ENCODE measurements around the gene NOSIP.

Gene NOSIP

DNA sequence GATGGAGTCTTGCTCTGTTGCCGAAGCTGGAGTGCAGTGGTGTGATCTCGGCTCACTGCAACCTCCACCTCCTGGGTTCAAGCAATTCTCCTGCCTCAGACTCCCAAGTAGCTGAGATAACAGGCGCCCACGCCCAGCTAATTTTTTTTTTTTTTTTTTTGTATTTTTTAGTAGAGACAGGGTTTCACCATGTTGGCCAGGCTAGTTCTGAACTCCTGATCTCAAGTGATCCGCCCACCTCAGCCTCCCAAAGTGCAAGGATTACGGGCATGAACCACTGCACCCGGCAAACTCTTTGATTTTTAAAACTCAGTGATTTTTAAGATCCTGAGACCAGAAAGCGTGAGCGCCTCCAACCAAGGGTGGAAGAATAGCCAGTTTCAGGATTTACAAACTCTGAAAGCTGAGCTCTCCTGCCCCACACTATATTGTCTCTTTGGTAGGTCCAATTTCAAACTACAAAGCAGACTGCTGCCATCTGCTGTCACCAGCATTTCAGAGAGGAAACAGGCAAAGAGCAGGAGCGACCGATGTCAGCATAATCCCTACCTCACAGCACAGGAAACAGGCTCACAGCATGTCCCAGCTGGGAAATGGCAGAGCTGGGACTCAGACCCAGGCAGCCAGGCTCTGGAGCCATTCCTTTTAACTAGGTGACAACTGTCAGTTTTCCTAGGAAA is 9.2 kb downstream of the NOSIP start:
- no peak for DNase-seq (ENCODE audit: low spot score)

DNA sequence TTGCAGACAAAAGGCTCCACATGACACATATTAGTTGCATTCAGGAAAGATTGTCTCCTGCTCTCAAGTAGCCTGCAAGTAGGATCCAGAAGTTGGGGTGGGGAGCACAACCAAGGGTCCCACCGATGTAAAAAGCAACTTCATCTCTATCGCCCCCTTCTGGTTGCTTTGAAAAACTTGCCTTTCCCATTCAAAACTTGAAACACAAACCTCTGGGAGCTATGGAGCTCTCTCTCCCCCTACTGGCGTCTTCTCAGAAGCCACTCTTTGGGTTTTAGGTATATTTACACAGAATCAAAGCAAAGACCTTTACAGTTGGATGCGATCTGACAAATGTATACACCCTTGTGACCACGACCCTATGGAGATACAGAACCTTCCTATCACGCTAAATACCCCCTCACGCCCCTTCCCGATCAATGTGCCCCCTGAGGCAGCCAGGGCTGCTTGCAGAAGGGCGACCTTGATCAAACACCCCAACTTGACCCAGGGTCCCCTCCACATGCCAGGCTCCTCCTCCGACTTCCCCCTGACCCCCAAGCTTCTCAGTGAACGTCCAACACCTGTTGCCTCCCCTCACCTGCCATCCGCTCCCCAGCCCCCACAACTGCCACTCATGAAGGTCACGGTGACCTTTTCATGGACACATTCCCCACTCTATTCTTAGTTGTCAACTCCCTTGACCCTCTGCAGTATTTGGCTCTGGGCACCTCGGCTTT is 10.1 kb downstream of the NOSIP start:
- DNase-seq (ENCODE audit: low spot score): peak; percentile 85

DNA sequence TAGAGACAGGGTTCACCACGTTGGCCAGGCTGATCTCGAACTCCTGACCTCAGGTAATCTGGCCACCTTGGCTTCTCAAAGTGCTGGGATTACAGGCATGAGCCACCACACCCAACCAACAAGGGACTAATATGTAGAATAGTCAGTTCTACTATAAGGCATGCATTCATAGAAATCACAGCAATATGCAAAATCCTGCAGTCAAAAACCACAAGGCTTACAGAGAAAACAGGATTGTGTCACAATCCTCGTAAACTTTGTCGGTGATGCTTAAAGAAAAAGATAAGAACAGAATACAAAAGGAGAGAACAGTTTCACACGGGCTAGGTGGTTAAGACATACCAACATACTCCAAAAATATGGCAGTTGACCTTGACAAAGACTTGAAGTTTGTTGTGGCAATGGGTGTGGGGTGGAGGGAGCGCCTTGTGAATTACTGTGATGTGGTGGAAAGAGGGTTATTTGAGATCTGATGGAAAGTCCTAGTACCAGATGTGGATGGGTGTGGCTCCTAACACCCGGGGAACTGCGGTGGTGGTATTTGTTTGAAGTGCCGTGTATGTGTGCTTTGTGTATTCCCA is 12.4 kb downstream of the NOSIP start:
- DNase-seq (ENCODE audit: low spot score): peak; percentile 67

DNA sequence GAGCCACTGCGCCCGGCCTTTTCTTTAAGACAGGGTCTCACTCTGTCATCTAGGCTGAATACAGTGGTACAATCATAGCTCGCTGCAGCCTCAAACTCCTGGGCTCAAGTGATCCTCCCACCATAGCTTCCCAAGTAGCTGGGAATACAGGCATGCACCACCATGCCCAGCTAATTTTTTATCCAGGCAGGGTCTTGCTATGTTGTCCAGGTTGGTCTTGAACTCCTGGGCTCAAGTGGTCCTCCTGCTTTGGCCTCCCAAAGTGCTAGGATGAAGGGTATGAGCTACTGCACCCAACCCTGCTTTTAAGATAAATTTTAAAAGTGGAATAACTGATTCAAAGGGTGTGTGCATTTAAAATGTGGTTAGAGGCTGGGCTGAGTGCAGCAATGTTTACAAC is 14.1 kb downstream of the NOSIP start:
- DNase-seq (ENCODE audit: low spot score): no peak

DNA sequence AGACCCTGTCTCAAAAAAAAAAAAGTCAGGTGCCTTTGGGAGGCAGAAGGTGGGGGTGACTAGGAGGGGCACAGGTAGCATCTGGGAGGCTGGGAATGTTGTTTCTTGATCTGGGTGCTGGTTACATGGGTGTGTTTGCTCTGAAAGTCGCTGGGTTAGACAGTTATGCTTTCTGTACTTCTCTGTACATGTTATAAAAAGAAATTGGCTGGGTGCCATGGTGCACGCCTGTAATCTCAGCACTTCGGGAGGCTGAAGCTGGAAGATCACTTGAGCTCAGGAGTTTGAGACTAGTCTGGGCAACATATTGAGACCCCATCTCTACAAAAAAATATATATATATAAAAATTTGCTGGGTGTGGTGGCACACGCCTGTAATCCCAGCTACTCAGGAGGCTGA is 15.1 kb downstream of the NOSIP start:
- no peak for DNase-seq (ENCODE audit: low spot score)

DNA sequence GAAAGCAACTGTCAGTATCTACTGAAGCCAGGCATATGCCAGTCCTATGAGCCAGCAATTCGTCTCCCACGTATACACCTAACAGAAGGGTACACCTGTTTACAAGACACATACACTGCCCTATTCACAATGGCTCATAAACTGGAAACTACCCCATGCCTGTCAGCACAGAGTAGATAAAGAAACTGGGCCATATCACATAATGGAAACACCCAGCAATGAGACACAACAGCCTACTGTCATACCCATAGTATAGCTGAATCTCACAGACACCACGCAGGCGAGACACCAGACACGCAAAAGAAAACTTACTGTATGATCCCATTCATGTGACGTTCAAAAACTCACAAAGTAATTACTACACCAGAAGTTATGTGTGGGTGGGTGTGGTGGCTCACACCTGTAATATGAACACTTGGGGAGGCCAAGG is 15.7 kb downstream of the NOSIP start:
- no peak for DNase-seq (ENCODE audit: low spot score)

DNA sequence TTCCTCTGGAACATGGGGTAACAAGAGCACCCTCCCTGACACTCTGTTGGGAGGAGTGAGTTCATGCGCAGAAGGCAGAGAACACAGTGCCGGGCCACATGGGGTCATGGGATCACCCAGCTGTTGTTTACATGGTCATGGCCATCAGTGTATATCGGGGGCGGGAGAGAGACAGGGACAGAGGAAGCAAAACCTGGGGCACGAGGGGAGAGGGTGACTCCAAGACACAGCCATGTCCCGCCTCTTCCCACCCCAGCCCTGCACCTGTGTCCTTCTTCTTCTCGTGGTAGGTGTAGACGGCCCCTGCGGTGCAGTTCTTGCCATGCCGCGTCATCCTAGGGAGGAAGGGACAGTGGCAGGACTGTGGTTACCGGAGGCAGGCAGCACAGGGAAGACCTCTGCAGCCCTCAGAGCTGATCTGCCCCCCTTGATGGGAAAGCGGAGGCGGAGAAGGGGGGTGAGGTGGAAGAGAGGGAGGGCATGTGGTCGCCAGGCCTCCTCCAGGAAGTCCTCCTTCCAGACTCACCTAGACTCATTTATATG is 19.9 kb downstream of the NOSIP start:
- no peak for DNase-seq (ENCODE audit: low spot score)

DNA sequence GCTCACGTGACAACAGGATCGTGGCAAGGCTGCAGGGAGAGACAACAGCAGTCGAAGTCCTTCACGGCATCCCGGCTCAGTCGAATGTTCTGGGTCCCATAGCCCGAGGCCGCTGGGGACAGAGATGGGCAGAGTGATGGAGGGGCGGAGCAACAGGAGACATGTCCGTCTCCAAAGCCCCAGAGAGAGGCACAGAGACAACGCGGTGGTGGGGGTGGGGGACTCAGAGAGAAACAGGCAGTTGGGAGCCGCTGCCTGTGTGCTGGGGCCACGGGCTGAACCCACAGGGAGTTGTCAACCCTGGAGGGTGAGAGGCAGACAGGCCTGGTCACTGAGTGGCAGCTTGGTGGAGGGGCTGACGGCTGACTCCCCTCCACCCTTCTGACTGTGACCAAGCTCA is 20.4 kb downstream of the NOSIP start:
- no peak for DNase-seq (ENCODE audit: low spot score)

DNA sequence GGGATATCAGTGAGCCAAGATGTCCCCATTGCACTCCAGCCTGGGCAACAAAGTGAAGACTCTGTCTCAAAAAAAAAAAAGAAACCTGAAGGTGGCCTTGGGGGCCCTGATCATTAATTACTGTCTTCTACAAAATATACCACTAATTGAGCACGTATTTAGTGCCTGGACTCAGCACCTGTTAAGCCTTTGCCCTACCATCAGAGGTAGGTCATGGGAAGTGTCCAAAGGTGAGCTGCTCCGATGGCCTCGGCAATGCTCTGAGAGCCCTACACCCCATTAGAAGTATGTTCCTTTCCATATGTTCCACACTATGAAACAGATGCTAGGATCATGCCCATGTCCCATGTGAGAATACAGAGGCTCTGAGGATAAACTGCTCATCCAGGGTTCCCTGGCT is 20.9 kb downstream of the NOSIP start:
- no peak for DNase-seq (ENCODE audit: low spot score)

DNA sequence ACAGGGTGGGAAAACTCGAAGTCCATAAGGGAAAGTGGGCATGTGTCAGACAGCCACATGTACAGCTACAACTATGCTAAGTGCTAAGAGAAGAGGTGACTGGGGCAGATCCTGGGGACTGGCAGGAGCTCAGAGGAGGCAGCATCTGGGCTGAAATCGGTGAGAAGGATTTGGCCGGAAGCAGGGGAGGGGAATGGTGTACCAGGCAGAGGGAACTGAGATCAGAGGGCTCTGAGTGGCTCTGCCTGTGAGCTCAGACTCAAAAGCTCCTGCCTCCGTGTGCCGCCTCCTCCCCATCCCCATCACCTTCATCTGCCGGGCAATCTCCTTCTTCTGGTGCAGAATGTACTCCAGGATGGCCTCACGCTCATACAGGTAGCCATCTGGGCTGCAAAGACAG is 21.8 kb downstream of the NOSIP start:
- no peak for DNase-seq (ENCODE audit: low spot score)

DNA sequence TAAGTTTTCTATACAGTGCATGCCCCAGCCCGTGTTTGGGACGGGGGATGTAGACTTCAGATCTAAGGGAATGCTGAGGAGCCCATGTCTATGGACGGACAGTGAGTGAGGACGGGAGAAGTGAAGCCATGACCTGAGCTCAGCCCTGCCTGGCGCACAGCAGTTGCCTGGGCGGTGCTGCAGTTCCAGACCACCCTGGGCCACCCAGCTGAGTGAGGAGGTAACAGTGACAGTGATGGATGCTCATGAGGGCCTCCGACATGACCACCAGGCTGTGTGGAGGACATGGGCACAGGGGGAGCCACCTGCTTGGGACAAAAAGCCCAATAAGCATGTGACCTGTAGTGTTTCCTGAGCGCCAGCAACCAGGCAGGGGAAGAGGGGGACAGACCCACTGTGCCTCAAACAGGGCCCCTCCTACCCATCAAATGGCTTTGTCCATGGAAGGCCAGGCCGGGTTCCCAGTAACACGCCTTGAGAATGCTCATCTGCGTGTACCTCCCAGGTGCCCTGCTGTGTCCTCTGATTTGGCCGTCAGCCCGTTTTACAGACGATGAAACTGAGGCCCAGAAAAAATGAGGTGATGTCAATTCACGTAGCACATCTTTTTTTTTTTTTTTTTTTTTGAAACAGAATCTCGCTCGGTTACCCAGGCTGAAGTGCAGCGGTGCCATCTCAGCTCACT is 22.6 kb downstream of the NOSIP start:
- no peak for DNase-seq (ENCODE audit: low spot score)

DNA sequence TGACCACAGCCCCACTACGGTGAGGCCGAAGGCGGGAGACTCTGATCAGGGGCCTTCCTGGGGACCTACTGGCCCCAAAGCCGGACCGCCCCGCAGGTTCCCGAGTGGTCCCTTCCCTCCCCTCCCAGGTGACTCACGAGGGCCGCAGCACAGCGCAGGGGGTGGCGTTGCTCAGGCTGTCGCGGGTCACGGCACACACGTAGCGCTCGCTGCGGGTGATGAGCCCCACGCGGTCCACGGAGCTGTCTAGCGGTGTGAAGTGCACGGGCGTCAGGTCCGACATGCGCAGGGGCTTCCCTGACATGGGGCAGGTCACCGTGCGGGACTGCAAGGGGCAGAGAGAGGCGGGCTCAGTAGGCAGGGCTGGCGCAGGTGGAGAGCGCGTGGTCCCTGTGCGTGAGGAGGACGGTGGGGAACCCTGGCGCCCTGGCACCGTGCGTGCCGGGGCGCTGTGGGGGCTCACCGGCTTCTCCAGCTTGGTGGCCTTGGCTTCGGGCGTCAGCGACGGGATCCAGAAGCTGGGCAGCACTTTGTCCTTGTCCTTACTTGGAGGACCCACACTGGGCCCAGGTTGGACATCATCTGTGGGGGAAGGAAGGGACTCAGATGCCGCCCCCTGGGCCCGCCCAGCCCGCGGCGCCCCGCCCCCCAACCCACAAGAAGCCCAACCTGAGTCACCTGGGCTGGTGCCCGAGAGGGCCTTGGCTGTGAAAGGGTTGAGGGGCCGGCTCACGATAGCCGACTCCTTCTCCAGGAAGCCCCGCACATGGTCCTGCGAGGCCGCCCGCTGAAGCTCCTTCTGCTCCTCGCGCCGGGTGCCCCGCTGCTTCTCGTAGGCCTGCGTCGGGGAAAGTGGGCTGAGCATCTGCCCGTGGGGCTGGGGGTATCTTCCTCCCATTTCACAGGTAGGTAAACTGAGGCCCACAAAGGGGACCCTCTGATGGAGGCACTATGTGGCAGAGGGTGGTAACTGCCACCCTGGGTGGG is 23.7 kb downstream of the NOSIP start:
- no peak for DNase-seq (ENCODE audit: low spot score)

DNA sequence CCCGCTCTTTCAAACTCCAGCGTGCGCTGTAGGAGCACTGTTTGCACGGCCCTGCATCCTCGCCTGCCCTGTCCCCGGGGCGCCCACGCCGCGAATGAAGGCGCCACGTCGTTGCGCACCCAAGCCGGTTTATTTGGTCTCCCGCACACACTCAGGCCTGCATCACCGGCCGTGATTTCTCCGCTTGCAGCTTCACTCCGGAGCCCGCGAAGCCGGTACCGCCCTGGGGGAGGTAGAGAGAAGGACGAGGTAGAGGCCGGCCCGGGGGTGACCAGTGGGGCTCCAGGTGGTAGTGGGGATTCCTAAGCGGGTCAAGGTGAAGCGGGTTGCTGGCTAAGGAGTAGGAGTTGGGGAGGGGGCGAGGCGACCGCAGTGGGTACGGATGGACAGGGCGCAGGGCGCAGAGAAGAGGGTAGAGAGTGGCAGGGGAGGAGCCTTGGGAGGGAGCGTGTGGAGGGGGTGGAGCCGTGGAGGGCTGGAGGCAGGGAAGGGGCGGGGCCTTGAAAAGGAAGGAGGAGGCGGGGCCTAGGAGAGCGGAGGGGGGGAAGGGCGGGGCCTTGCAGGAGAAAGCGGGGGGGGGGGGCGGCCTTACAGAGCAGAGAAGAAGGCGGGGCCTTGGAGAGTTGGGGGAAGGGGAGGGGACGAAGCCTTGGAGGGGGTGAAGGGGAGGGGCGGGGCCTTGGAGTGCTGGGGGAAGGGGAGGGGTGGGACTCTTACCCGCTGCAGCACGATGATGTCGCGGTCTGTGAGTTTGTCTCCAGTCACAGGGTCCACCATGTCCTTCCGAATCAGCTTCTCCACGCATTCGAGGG is 24.6 kb downstream of the NOSIP start:
- DNase-seq (ENCODE audit: low spot score): peak; percentile 77

DNA sequence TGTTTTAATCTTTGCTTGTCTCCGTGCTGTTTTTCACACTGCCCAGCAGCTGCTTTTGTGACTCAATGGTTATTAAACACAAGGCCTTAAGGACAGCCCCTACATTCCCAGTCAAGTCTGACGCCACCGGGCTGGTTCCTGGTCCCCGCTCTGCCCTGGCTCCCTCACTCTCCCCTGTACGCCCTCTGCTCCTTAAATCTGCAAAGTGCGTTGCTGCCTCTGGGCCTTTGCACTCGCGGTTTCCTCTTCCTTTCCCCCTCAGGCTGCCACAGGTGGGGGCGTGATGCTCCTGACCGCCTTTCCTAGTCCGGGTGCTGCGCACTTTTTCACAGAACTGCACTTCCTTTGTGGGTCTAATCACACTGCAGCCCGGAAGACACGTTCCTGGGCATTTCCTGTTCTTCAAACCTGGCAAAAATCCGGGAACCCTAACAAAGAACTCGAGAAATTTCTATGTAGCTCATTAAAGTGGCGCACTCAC is 25.6 kb downstream of the NOSIP start:
- peak; percentile 72 for DNase-seq (ENCODE audit: low spot score)

DNA sequence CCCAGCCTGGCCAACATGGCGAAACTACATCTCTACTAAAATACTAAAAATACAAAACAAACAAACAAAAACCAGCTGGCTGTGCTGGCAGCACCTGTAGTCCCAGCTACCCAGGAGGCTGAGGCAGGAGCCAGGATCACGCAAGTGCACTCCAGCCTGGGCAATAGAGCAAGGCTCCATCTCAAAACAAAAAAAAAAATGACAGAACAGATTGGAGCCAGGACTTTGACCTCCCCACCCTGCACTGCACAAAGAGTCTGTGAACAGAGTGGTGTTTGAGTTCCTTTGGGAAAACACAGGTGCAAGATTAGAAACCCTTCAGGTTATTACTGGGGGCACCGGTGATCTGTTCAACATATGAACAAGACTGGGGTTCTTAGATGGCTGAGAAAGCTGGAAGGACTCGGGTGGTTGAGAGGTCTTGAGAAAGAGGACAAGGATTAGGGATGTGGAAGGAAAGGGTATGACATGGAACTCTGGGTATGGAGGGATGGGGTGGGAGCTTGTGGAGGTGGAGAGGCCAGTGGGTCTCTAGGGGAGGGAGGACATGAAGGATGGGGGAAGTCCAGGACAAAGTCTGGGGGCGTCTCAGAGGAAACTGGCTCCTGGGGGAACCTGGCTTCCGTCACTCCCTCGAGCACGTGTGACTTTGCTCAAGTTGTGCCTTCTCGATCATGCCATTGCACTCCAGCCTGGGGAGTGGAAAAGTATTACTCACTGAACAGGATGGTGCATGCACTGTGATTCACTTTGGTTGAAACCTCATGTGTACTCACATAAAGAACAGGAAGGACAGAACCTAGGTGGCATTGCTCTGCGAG is 26.7 kb downstream of the NOSIP start:
- peak; percentile 73 for DNase-seq (ENCODE audit: low spot score)

DNA sequence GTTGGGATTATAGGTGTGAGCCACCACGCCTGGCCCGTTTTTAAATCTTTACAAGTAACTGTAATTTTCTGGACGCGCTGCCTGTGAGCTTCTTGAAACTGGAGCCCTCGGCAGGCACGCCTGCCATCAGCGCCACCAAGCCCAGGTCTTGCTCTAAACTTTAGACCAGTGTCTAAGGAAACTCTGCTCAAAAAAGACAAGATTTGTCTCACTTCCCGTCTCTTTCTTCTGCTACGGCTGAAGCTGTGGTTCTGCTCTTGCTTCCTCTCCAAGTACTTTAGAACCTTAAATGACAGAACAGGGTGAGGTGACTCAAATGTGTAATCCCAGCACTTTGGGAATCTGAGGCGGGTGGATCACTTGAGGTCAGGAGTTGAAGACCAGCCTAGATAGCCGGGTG is 27.6 kb downstream of the NOSIP start:
- peak; percentile 64 for DNase-seq (ENCODE audit: low spot score)

DNA sequence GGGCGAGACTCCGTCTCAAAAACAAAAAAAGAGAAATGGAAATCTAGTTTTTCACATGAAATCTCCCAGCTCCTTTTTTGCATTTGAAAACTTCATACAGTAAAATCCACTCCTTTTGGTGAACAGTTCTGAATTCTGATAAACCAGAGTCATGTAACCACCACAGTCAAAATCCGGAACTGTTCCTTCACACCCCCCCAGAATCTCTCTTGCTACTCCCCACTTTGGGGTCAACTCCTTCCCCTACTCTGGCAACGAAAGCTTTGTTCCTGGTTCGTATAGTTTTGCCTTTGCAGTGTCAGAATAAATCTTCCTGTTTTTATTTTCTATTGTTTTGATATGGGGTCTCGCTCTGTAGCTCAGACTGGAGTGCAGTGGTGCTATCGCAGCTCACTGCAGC is 28.8 kb downstream of the NOSIP start:
- no peak for DNase-seq (ENCODE audit: low spot score)

DNA sequence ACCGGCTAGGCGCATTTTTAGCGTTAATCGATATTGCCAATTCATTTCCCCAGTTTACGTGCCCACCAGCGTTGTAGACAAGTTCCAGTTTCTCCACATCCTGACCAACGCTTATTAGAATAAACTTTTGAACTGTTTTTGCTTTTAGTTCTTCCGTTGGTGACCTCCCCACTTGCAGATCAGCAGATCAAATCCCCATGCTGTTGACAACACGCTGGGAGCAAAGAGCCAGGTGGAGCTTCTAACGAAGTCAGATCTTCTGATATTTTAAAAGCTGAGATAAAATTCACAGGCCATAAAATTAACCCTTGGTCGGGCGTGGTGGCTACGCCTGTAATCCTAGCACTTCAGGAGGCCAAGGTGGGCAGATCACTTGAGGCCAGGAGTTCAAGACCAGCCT is 31.3 kb downstream of the NOSIP start:
- DNase-seq (ENCODE audit: low spot score): no peak

DNA sequence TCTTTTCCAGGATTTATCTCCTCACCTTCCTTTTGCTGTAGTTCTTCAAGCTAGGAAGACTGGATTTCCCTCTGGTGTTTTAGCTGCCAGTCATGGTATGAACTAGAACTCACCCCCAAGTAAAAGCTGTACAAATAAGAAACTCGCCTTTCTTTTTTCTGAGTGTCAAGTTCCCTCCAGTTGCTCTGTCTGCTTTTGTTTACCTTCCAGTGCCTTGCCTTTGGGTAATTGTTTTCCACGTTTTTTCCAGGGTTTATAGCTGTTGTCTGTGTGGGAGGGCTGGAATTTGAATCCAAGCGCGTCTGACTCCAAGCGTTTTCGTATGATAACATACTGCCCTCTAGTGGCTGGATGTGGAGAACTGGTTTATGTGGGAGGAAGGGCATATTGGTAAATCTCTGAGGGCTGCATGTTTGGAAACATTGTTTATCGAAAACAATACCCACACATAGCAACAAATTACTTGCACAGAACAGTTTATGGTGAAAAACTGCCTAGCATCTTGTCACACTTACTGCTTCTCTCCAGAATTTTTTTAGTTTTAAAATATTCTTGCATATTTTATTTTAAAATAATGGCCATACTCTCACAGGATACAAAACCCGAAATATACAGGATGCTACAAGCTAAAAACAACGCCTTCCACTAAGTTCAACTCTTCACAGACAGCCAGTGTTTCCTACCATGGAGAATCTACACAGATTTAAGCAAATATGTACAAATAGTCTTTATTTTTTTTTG is 33.4 kb downstream of the NOSIP start:
- peak; percentile 85 for DNase-seq (ENCODE audit: low spot score)
